Epithelial cell of esophagus (primary cell): ENCODE results near the gene GSDME.

Source experiments
- DNase-seq: peaks from one replicate; pipeline ENCODE4 v3.0.0; 2010; ENCODE audit warnings: low read depth
- H3K4me3 ChIP-seq: 2 replicates; pipeline ENCODE4 v1.5.1; 2011; ENCODE audit warnings: mild to moderate bottlenecking, low read length, control low read depth
- TF ChIP-seq, protein P1 (sequence below): IDR thresholded peaks from 2 replicates; pipeline ENCODE4 v1.5.1; 2011; ENCODE audit warnings: low read depth, mild to moderate bottlenecking, low read length, control low read depth, inconsistent platforms; ENCODE audit not compliant: insufficient read depth; ENCODE audit errors: missing control alignments

Gene GSDME

DNA sequence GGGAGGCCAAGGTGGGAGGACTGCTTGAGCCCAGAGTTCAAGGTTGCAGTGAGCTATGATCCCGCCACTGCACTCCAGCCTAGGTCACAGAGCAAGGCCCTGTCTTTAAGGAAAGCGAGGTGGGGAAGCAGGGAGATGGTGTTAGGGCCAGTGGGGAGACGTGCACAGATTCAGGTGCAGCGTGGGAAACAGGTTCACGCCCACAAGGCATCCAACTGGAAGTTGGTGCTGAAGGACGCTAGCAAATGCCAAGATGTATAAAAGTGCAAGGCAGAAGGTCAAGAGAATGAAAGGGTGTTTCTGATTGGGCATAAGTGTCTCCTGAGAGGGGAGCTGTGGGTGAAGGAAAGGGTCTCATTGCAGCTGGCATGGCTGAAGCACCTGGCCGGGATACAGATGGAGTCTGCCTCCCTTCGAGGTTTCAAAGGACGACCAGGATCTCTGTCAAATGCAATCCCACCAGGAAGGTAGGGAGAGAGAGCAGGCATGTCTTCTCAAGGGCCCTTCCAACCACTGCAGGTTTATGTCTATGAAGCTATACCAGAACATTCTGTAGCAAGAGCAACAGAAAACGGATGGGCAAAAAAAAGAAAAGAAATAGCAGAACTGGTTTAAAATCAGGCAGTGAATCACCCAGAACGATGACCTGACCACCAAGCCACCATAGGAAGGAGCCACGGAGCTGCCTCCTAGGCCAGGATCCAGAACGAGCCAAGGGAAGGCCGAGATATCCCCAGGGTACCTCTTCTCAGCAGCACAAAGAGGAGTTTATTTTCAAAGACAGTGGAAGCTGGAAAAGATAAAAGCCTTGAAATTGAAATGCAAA, 43.2 kb downstream of the GSDME start:
- TF ChIP-seq, protein P1, sequence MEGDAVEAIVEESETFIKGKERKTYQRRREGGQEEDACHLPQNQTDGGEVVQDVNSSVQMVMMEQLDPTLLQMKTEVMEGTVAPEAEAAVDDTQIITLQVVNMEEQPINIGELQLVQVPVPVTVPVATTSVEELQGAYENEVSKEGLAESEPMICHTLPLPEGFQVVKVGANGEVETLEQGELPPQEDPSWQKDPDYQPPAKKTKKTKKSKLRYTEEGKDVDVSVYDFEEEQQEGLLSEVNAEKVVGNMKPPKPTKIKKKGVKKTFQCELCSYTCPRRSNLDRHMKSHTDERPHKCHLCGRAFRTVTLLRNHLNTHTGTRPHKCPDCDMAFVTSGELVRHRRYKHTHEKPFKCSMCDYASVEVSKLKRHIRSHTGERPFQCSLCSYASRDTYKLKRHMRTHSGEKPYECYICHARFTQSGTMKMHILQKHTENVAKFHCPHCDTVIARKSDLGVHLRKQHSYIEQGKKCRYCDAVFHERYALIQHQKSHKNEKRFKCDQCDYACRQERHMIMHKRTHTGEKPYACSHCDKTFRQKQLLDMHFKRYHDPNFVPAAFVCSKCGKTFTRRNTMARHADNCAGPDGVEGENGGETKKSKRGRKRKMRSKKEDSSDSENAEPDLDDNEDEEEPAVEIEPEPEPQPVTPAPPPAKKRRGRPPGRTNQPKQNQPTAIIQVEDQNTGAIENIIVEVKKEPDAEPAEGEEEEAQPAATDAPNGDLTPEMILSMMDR: no peak
- DNase-seq: no peak

GRCh38 chr7:24713039-24713793, 44.0 kb downstream of the GSDME start:
- TF ChIP-seq, protein P1: no peak
- no peak for DNase-seq
- H3K4me3 ChIP-seq: no peak overlapping the region

More for the DNA sequence above, 43.2 kb downstream of the GSDME start:
- H3K4me3 ChIP-seq: no peak overlapping the region

DNA sequence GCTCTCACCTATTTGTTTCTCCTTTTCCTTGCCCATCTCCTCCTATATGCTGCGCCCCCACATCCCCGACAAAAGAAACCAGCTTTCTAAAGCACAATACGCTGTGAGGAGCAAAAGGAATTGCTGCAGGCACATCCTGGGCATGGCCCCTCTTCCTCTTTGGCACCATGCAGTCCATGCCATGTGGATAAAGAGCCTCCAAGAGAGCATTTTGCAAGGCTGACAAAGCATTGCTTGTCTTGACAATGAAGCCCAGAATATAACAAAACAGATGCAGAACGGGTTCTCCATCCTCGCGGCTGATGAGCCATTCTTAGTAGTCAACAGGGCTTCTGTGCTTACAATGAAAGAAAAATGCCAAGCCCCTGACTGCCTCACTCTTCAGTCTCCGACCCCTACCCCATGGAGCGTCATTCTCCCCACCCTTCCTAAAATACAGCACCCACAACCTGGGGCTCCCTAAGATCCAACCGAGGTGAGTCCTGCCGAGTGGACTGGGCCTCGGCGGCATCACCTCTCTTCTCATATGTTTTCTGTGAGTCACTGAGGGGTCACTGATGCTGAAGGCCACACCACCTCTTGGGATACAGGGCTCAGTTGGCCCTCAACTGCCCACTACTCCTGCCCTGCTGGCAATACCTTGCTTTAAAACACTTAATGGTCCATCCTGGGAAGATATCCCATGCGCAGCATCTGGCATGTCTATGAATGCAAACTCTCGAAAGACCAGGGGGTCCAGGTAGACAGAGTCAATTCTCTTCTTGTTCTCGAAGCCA, 47.5 kb downstream of the GSDME start:
- TF ChIP-seq, protein P1: no peak
- no peak for DNase-seq
- no peak overlapping the region for H3K4me3 ChIP-seq

DNA sequence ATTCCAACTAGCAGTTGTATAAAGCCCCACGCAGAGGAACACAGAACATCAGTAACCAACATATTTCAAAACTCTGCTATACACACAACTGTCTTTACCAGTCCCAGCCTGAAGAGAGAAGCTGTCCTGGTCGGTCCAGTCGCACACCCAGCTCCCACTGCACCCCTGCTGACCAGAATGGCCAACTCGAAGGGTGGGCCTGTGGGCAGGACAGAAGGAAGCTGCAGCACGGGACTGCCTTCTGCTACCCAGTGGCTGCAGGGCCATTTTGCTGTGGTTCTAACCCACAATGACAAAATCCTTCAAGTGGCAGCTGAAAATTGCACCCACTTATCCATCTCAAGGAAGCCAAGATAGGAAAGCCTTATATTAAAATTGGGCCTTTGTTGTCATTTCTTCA, 48.2 kb downstream of the GSDME start:
- TF ChIP-seq, protein P1: no peak
- no peak overlapping the region for H3K4me3 ChIP-seq
- DNase-seq: no peak

DNA sequence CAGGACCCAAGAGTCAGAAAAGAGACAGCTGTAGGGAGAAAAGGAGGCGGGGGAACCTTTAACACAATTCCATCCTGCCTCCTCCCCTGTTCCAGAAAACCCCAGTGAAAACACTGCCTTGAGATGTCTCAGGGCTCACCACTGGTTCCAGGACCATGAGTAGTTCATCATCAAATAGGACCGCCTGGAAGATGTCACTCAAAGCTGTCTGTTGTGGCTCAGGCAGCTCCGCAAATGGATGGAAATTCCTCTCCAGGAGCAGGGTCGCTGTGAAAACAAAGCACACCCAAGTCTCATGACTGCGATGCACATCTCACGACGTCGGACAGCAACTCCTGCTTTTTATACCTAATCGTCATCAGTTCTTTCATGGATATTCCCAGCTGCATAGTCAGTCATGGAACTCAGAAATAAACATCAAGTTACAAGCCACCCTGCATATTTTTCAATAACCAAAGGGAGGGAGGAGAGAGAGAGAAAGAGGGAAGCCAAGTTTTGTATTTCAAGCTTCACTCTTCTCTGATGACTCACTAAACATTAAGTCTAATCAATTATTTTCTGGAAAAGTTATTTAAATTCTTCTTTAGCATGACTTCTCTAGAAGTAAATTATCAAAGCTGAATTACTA, 49.2 kb downstream of the GSDME start:
- H3K4me3 ChIP-seq: no peak overlapping the region
- TF ChIP-seq, protein P1: no peak
- no peak for DNase-seq
